Fibroblast of lung (primary cell): ENCODE results near the gene UBE2E2.

Source experiments
- EZH2 ChIP-seq: IDR thresholded peaks from 2 replicates; pipeline ENCODE4 v1.5.1; 2012; ENCODE audit warnings: low read length, control low read depth, mild to moderate bottlenecking; ENCODE audit errors: missing control alignments
- TF ChIP-seq, protein P1 (sequence below), 2 donors: IDR thresholded peaks in 1 of 2; conservative IDR thresholded peaks in 1 of 2; 1 replicate in 1 of 2; 2 replicates in 1 of 2; pipeline ENCODE4 v1.5.1; 2011 to 2012; ENCODE audit warnings: low read length in 2 of 2, control low read depth in 1 of 2, inconsistent platforms in 1 of 2, low read depth in 1 of 2, mild to moderate bottlenecking in 1 of 2

DNA sequence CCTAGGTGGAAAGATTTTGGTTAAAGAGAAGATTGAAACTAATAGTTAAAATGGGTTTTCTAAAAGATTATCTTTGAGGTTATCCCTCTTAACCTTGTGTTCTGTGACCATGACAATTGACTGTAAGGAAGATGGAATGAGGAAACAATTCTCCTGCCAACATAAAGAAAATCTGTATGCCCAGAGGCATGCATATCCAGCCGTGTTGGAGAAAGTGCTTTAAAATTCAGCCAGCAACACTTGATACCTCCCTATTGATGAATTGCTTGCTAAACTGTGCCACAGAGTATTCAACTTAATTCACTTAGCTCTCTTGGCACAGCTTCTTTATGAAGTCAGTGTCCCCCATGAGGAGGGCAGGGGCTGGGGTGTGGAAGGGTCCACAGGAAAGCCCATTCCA, 203.5 kb downstream of the UBE2E2 start:
- no peak for TF ChIP-seq EZH2
- TF ChIP-seq, protein P1, sequence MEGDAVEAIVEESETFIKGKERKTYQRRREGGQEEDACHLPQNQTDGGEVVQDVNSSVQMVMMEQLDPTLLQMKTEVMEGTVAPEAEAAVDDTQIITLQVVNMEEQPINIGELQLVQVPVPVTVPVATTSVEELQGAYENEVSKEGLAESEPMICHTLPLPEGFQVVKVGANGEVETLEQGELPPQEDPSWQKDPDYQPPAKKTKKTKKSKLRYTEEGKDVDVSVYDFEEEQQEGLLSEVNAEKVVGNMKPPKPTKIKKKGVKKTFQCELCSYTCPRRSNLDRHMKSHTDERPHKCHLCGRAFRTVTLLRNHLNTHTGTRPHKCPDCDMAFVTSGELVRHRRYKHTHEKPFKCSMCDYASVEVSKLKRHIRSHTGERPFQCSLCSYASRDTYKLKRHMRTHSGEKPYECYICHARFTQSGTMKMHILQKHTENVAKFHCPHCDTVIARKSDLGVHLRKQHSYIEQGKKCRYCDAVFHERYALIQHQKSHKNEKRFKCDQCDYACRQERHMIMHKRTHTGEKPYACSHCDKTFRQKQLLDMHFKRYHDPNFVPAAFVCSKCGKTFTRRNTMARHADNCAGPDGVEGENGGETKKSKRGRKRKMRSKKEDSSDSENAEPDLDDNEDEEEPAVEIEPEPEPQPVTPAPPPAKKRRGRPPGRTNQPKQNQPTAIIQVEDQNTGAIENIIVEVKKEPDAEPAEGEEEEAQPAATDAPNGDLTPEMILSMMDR (conservative IDR thresholded peaks at IDR 0.05 in 1 of 2, IDR thresholded peaks at IDR 0.05 in 1 of 2; ENCODE audit: low read depth in 1 of 2, low read length in 2 of 2): no peak
